GM18907 (cell line): ENCODE measurements around the gene ETV5.
A peak's percentile ranks its signal among the peaks of the same experiment; 100 is the strongest.
"Not testable (repeated sequence)": the region's sequence is repeated elsewhere in the genome, so short reads cannot be mapped to it uniquely, and the experiment has no call there.

ENCODE experiments used
- ATAC-seq: cut with Tn5 transposase; IDR thresholded peaks from one replicate; pipeline ENCODE4 v1.9.1; 2021; ENCODE audit warnings: mild to moderate bottlenecking, moderate library complexity; ENCODE audit not compliant: unreplicated experiment

The ETV5 gene

GRCh38 chr3:186025993-186026392 lies 82.9 kb downstream of the ETV5 start:
- not testable (repeated sequence) for ATAC-seq

GRCh38 chr3:186025161-186025560 lies 83.7 kb downstream of the ETV5 start:
- ATAC-seq = no peak

GRCh38 chr3:186024210-186024609 lies 84.7 kb downstream of the ETV5 start:
- ATAC-seq = no peak

GRCh38 chr3:186022931-186023330 lies 86.0 kb downstream of the ETV5 start:
- no peak for ATAC-seq

GRCh38 chr3:186021673-186022362 lies 87.1 kb downstream of the ETV5 start:
- no peak for ATAC-seq

- ATAC-seq = not testable (repeated sequence)
These were observed 87.6 kb downstream of the ETV5 start for GRCh38 chr3:186021250-186021649.

GRCh38 chr3:186019288-186019687 lies 89.6 kb downstream of the ETV5 start:
- ATAC-seq = not testable (repeated sequence)

GRCh38 chr3:186014866-186015265 lies 94.0 kb downstream of the ETV5 start:
- ATAC-seq = no peak

- ATAC-seq = no peak
These were observed 95.6 kb downstream of the ETV5 start for GRCh38 chr3:186013312-186013711.

GRCh38 chr3:186012137-186012536 lies 96.8 kb downstream of the ETV5 start:
- ATAC-seq = no peak

- ATAC-seq = no peak
These were observed 104.2 kb downstream of the ETV5 start for GRCh38 chr3:186004671-186005070.

- ATAC-seq = peak; percentile 5
These were observed 104.7 kb downstream of the ETV5 start for GRCh38 chr3:186004209-186004608.

GRCh38 chr3:186003610-186004009 lies 105.3 kb downstream of the ETV5 start:
- ATAC-seq = peak; percentile 50

- ATAC-seq = no peak
These were observed 105.9 kb downstream of the ETV5 start for GRCh38 chr3:186002884-186003472.

- no peak for ATAC-seq
These were observed 107.0 kb downstream of the ETV5 start for GRCh38 chr3:186001842-186002241.

- ATAC-seq = no peak
These were observed 109.7 kb downstream of the ETV5 start for GRCh38 chr3:185999221-185999620.

GRCh38 chr3:185998136-185998535 lies 110.8 kb downstream of the ETV5 start:
- ATAC-seq = no peak

- ATAC-seq = no peak
These were observed 111.8 kb downstream of the ETV5 start for GRCh38 chr3:185997130-185997529.
